NCI-H1417 (cell line): ENCODE data around the gene KIF16B.

Experiments
- DNase-seq, 3 experiments: peaks; one replicate each; lab custom pipeline; 2025; lab: John Stamatoyannopoulos, UW

The KIF16B gene

GRCh38 chr20:16295534-16295933, 277.7 kb downstream of the KIF16B start:
- DNase-seq, result no peak

- DNase-seq, result peak in 1 of 3 experiments; percentile 26
Measured at GRCh38 chr20:16293590-16293989, 279.7 kb downstream of the KIF16B start.

- DNase-seq, result no peak
Measured at GRCh38 chr20:16292226-16292880, 280.9 kb downstream of the KIF16B start.

- DNase-seq, result no peak
Measured at GRCh38 chr20:16290358-16290757, 282.9 kb downstream of the KIF16B start.

- no peak for DNase-seq
Measured at GRCh38 chr20:16287776-16288175, 285.5 kb downstream of the KIF16B start.

- DNase-seq, result no peak
Measured at GRCh38 chr20:16286601-16287000, 286.6 kb downstream of the KIF16B start.

- DNase-seq, result no peak
Measured at GRCh38 chr20:16284385-16285100, 288.7 kb downstream of the KIF16B start.

GRCh38 chr20:16283978-16284377, 289.3 kb downstream of the KIF16B start:
- DNase-seq, result peak in 2 of 3 experiments; percentile 25 to 47

GRCh38 chr20:16283307-16283706, 289.9 kb downstream of the KIF16B start:
- DNase-seq, result no peak

- DNase-seq, result no peak
Measured at GRCh38 chr20:16280219-16280618, 293.0 kb downstream of the KIF16B start.

GRCh38 chr20:16279320-16279719, 293.9 kb downstream of the KIF16B start:
- peak in 1 of 3 experiments; percentile 29 for DNase-seq

- no peak for DNase-seq
Measured at GRCh38 chr20:16273812-16274555, 299.3 kb downstream of the KIF16B start.

- DNase-seq, result no peak
Measured at GRCh38 chr20:16272780-16273360, 300.4 kb downstream of the KIF16B start.

GRCh38 chr20:16271450-16271849, 301.8 kb downstream of the KIF16B start:
- DNase-seq, result no peak

GRCh38 chr20:16270989-16271388, 302.3 kb downstream of the KIF16B start:
- DNase-seq, result no peak

GRCh38 chr20:16270314-16270931, 302.8 kb downstream of the KIF16B start:
- DNase-seq, result no peak

GRCh38 chr20:16267526-16267925, 305.7 kb downstream of the KIF16B start:
- DNase-seq, result no peak

- no peak for DNase-seq
Measured at GRCh38 chr20:16265334-16265733, 307.9 kb downstream of the KIF16B start.

- no peak for DNase-seq
Measured at GRCh38 chr20:16263582-16263981, 309.7 kb downstream of the KIF16B start.

GRCh38 chr20:16262594-16262993, 310.7 kb downstream of the KIF16B start:
- DNase-seq, result no peak

GRCh38 chr20:16261733-16262273, 311.4 kb downstream of the KIF16B start:
- no peak for DNase-seq

- no peak for DNase-seq
Measured at GRCh38 chr20:16260911-16261310, 312.3 kb downstream of the KIF16B start.
